ENCODE measurements around the gene OR9A2.
"Not testable (repeated sequence)": the region's sequence is repeated elsewhere in the genome, so short reads cannot be mapped to it uniquely, and the experiment has no call there.

Gene OR9A2

GRCh38 chr7:142984297-142984696, 42.6 kb downstream of the OR9A2 start:
- TF ChIP-seq, protein P1, sequence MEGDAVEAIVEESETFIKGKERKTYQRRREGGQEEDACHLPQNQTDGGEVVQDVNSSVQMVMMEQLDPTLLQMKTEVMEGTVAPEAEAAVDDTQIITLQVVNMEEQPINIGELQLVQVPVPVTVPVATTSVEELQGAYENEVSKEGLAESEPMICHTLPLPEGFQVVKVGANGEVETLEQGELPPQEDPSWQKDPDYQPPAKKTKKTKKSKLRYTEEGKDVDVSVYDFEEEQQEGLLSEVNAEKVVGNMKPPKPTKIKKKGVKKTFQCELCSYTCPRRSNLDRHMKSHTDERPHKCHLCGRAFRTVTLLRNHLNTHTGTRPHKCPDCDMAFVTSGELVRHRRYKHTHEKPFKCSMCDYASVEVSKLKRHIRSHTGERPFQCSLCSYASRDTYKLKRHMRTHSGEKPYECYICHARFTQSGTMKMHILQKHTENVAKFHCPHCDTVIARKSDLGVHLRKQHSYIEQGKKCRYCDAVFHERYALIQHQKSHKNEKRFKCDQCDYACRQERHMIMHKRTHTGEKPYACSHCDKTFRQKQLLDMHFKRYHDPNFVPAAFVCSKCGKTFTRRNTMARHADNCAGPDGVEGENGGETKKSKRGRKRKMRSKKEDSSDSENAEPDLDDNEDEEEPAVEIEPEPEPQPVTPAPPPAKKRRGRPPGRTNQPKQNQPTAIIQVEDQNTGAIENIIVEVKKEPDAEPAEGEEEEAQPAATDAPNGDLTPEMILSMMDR (IDR thresholded peaks at IDR 0.05; ENCODE audit: borderline replicate concordance, insufficient read depth, low read depth, low read length), result no peak
- no peak overlapping the region for H3K4me3 ChIP-seq (ENCODE audit: low read depth, low read length)

DNA sequence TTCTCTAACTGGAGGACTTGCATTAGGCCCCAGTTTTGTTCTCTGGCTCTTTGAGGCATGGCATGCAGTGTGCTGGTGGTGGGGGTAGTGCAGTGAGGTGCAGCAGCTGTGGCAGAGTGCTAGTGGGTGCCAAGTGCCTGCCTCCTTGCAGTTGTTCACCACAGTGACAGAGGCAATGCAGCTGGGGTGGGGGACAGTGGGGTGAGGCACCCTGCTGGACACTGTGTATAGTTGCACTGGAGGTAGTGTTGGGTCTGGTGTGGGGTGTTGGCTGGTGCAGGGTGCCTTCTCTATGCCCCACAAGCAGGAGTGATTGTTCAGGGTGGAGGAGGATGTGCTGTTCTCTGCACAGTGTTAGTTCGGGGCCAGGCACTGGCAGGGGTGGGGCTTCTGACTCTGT, 43.1 kb downstream of the OR9A2 start:
- no peak overlapping the region for H3K4me3 ChIP-seq (ENCODE audit: low read depth, low read length)
- TF ChIP-seq, protein P1 (IDR thresholded peaks at IDR 0.05; ENCODE audit: borderline replicate concordance, insufficient read depth, low read depth, low read length), result no peak

GRCh38 chr7:142978402-142978801, 48.5 kb downstream of the OR9A2 start:
- H3K4me3 ChIP-seq (ENCODE audit: low read depth, low read length), result not testable (repeated sequence)

All from GM12875 (cell line).